PC-3 (cell line): ENCODE results near the gene CMSS1. TPM values are rescaled to one million over a fixed set of nuclear protein-coding genes. Genes with fewer than 3 reads are reported as not detected.

Experiments used
- ATAC-seq: fragments of 200-7000 bp; cut with Tn5 transposase; 2 replicates; pipeline ENCODE4 v1.9.1; 2020; ENCODE audit warnings: mild to moderate bottlenecking, moderate library complexity
- BruUV-seq: library from RNA; stranded (reverse); fragments of 400-500 nt; replicated peaks from 2 replicates; lab custom pipeline; 2021; lab: Mats Ljungman, UMichigan
- CTCF ChIA-PET: fragments of 300-600 bp; sonication (Branson Sonifier 250); formaldehyde crosslinking; loops from one replicate; lab custom pipeline; 2022; ENCODE audit warnings: antibody characterized with exemption; lab: Charles Lee
- POLR2A ChIA-PET: fragments of 300-600 bp; sonication (Branson Sonifier 250); formaldehyde crosslinking; loops from one replicate; lab custom pipeline; 2022; ENCODE audit warnings: antibody characterized with exemption; ENCODE audit not compliant: unreplicated experiment; lab: Charles Lee
- DNase-seq: peaks from one replicate; pipeline ENCODE4 v3.0.0-alpha.2; 2015
- H2AFZ ChIP-seq: fragments of 300-600 bp; sonication (generic); 2 replicates; pipeline ENCODE4 v1.6.0; 2016; ENCODE audit warnings: antibody characterized with exemption, low read length
- H3F3A ChIP-seq: fragments of 300-600 bp; sonication (generic); one replicate; pipeline ENCODE4 v1.6.0; 2017; ENCODE audit warnings: antibody characterized with exemption, low read length, control low read depth, mild to moderate bottlenecking; ENCODE audit not compliant: unreplicated experiment
- H3K27ac ChIP-seq: fragments of 300-600 bp; sonication (generic); 2 replicates; pipeline ENCODE4 v1.5.1; 2016; ENCODE audit warnings: mild to moderate bottlenecking, low read length
- H3K27me3 ChIP-seq: fragments of 300-600 bp; sonication (generic); 2 replicates; pipeline ENCODE4 v1.6.1; 2016; ENCODE audit warnings: low read length, mixed read lengths
- H3K36me3 ChIP-seq: fragments of 300-600 bp; sonication (generic); 2 replicates; pipeline ENCODE4 v1.6.1; 2016; ENCODE audit warnings: low read depth, mixed run types, low read length, mixed read lengths
- H3K4me1 ChIP-seq: fragments of 300-600 bp; sonication (generic); 2 replicates; pipeline ENCODE4 v1.5.1; 2016; ENCODE audit warnings: low read length; ENCODE audit not compliant: insufficient read depth
- H3K4me2 ChIP-seq: fragments of 300-600 bp; sonication (generic); 2 replicates; pipeline ENCODE4 v1.6.0; 2016; ENCODE audit warnings: low read length
- H3K4me3 ChIP-seq: fragments of 300-600 bp; sonication (generic); 2 replicates; pipeline ENCODE4 v1.5.1; 2016; ENCODE audit warnings: mild to moderate bottlenecking, low read length, mixed read lengths
- H3K79me2 ChIP-seq: fragments of 300-600 bp; sonication (generic); 2 replicates; pipeline ENCODE4 v1.6.1; 2017; ENCODE audit warnings: low read length, mixed read lengths
- H3K9ac ChIP-seq: fragments of 300-600 bp; sonication (generic); 2 replicates; pipeline ENCODE4 v1.6.0; 2016; ENCODE audit warnings: mild to moderate bottlenecking, low read length
- H3K9me2 ChIP-seq: fragments of 300-600 bp; sonication (generic); replicated peaks from 2 replicates; pipeline ENCODE4 v1.6.1; 2016; ENCODE audit warnings: mixed run types, low read length, mixed read lengths
- H3K9me3 ChIP-seq: fragments of 300-600 bp; sonication (generic); 2 replicates; pipeline ENCODE4 v1.6.1; 2016; ENCODE audit warnings: low read length, mixed read lengths
- H4K20me1 ChIP-seq: fragments of 300-600 bp; sonication (generic); 2 replicates; pipeline ENCODE4 v1.6.1; 2016; ENCODE audit warnings: low read length, mixed read lengths
- CTCF ChIP-seq: fragments of 300-600 bp; sonication (generic); conservative IDR thresholded peaks from 2 replicates; pipeline ENCODE4 v1.5.1; 2017; ENCODE audit warnings: antibody characterized with exemption, low read depth, mild to moderate bottlenecking, low read length
- EZH2 ChIP-seq: fragments of 300-600 bp; sonication (generic); IDR thresholded peaks from one replicate; pipeline ENCODE4 v1.6.1; 2017; ENCODE audit warnings: antibody characterized with exemption, mild to moderate bottlenecking, low read length; ENCODE audit not compliant: unreplicated experiment
- EZH2phosphoT487 ChIP-seq: fragments of 300-600 bp; sonication (generic); IDR thresholded peaks from 2 replicates; pipeline ENCODE4 v1.6.1; 2018; ENCODE audit warnings: mild to moderate bottlenecking, antibody characterized with exemption, low read length, borderline replicate concordance
- intact Hi-C: fragments of 100-400 bp; cut with micrococcal nuclease; formaldehyde crosslinking; loops from 2 replicates; pipeline ENCODE4 v1.9.0; 2023
- total RNA-seq: library from RNA; depleted of rRNA; stranded (reverse); fragments of >200 nt; gene quantifications from 2 replicates; pipeline ENCODE4 v1.2.3, GENCODE V29; 2014

The CMSS1 gene
- total RNA-seq, 1 experiment from 2014 or later: 63.1 TPM

GRCh38 chr3:100124201-100124761, 306.6 kb downstream of the CMSS1 start:
- no TSS peak for BruUV-seq
- Histone ChIP-seq H3K36me3 (no peaks in the 10 kb centered on the region), H3K4me1 (peaks cover 16% of the 10 kb centered on the region), H2AFZ (no peak overlapping the region), H3F3A (no peaks in the 10 kb centered on the region), H3K4me3 (no peak overlapping the region), H3K9me3 (no peaks in the 10 kb centered on the region), H3K79me2 (no peaks in the 10 kb centered on the region), H4K20me1 (no peaks in the 10 kb centered on the region), H3K9ac (no peak overlapping the region), H3K27me3 (no peaks in the 10 kb centered on the region), H3K27ac (no peak overlapping the region), H3K9me2 (no peaks in the 10 kb centered on the region), H3K4me2 (no peak overlapping the region)
- TF ChIP-seq EZH2: no peak
- no peak for TF ChIP-seq EZH2phosphoT487
- TF ChIP-seq CTCF: no peak
- CTCF ChIA-PET: no interaction called here
- ATAC-seq (no peak), DNase-seq (no peak)
- POLR2A ChIA-PET: no interaction called here
- intact Hi-C loops: no loop called here

- Histone ChIP-seq H3K27me3 (no peaks in the 10 kb centered on the region), H3K79me2 (no peaks in the 10 kb centered on the region), H3K9ac (no peak overlapping the region), H2AFZ (no peak overlapping the region), H3K4me3 (no peak overlapping the region), H3K36me3 (no peaks in the 10 kb centered on the region), H3K9me3 (no peaks in the 10 kb centered on the region), H3K4me1 (peaks cover 16% of the 10 kb centered on the region), H3K27ac (peak overlapping the region; percentile 3; the same call in 1 of the 2 replicates), H3F3A (no peaks in the 10 kb centered on the region), H4K20me1 (no peaks in the 10 kb centered on the region), H3K4me2 (peak overlapping the region; percentile 43), H3K9me2 (no peaks in the 10 kb centered on the region)
- ATAC-seq (peak; percentile 96), DNase-seq (peak; percentile 74)
- POLR2A ChIA-PET: no interaction called here
- BruUV-seq: no TSS peak
- intact Hi-C loops: loop anchor here (1.0 kb wide), 1 partner anchor 18 kb away; no protein-coding TSS in a partner anchor
- CTCF ChIA-PET: no interaction called here
- no peak for TF ChIP-seq EZH2phosphoT487
- no peak for TF ChIP-seq EZH2
- TF ChIP-seq CTCF: no peak
These were observed 307.7 kb downstream of the CMSS1 start for GRCh38 chr3:100125161-100125938.

GRCh38 chr3:100127792-100128191, 310.1 kb downstream of the CMSS1 start:
- intact Hi-C loops: no loop called here
- Histone ChIP-seq H3K27me3 (no peaks in the 10 kb centered on the region), H3K4me1 (peaks cover 16% of the 10 kb centered on the region), H3K4me3 (no peak overlapping the region), H3K9ac (no peak overlapping the region), H3F3A (no peaks in the 10 kb centered on the region), H4K20me1 (no peaks in the 10 kb centered on the region), H3K27ac (no peak overlapping the region), H2AFZ (no peak overlapping the region), H3K36me3 (no peaks in the 10 kb centered on the region), H3K9me3 (no peaks in the 10 kb centered on the region), H3K4me2 (no peak overlapping the region), H3K79me2 (no peaks in the 10 kb centered on the region), H3K9me2 (no peaks in the 10 kb centered on the region)
- TF ChIP-seq CTCF: no peak
- no peak for TF ChIP-seq EZH2
- TF ChIP-seq EZH2phosphoT487: no peak
- no peak for ATAC-seq
- BruUV-seq: no TSS peak
- DNase-seq: no peak
- CTCF ChIA-PET: no interaction called here
- POLR2A ChIA-PET: no interaction called here
